Measurements from ENCODE around the gene DCAF7. TPM values are rescaled to one million over a fixed set of nuclear protein-coding genes. Genes with fewer than 3 reads are reported as not detected.

The DCAF7 gene
- total RNA-seq, 4 donors from 2014 or later = 24.9 to 45.2 (median 34.2) TPM

DNA sequence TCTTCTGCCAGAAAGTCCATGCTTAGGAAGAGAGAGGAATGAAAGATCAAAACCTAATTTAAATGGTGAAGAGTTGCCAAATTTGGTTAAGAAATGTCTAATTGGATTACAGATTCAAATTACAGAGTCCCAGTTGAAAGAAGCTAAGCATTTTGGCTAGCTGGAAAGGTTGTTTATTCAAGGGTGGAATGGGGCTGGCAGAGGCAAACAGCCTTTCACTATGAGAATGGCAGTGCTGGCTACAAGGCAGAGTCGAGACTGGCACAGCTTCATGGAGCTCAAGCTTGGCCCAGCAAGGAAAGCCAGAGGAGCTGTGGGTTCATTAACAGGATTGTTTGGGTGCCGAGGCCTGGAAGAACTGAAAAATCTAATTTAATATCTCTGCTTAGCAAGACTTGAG is 85.5 kb downstream of the DCAF7 start:
- Histone ChIP-seq H3K4me1 (peaks cover 45 to 79% (median 67%) of the 10 kb centered on the region in 4 donors), H3K9me3 (no peaks in the 10 kb centered on the region), H3K36me3 (peaks cover 0 to 72% (median 52%) of the 10 kb centered on the region in 4 donors), H3K27me3 (no peaks in the 10 kb centered on the region), H3K4me3 (no peak overlapping the region), H3K27ac (replicated peaks in 1 of 4) (peak overlapping the region; percentile 17 to 24 (median 21))
- DNase-seq (ENCODE audit: extremely low spot score) = no peak
- TF ChIP-seq CTCF (IDR thresholded peaks at IDR 0.05) = no peak
- no peak for TF ChIP-seq POLR2AphosphoS5 (IDR thresholded peaks at IDR 0.05)
- no peak for TF ChIP-seq POLR2A (IDR thresholded peaks at IDR 0.05; ENCODE audit: low read depth)
- TF ChIP-seq EP300 (IDR thresholded peaks at IDR 0.05) = no peak
- WGBS = 76% methylated on average over 2 of the region's 2 CpGs
- intact Hi-C loops (cut with DNase I) = no loop called here

DNA sequence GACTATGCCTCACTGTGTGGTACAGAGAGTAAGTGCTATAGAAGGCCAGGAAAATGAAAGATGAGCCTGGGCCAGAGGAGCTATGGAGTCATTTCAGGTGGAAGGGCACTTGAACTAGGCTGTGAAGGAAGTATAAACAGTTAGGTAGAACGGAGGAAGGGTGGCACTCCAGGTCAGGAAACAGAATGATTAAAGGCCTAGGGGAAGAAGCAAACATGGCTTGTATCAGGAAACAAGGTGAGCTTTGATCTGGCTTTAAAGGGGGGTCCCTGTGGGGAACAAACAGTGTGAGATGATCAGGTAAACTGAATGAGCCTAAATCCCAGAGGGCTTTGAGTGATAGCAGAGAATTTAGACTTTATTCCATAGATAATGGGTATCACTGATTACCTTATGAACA is 88.8 kb downstream of the DCAF7 start:
- WGBS = 33% methylated on average over 1 of the region's 1 CpG
- no peak for DNase-seq (ENCODE audit: extremely low spot score)
- H3K4me3 ChIP-seq = no peak overlapping the region
- no peaks in the 10 kb centered on the region for H3K9me3 ChIP-seq
- intact Hi-C loops (cut with DNase I) = no loop called here
- H3K27me3 ChIP-seq = no peaks in the 10 kb centered on the region
- no peak overlapping the region for H3K27ac ChIP-seq (replicated peaks in 1 of 4)
- peaks cover 29 to 63% (median 51%) of the 10 kb centered on the region in 4 donors for H3K4me1 ChIP-seq
- no peak for TF ChIP-seq POLR2A (IDR thresholded peaks at IDR 0.05; ENCODE audit: low read depth)
- no peak for TF ChIP-seq CTCF (IDR thresholded peaks at IDR 0.05)
- no peak for TF ChIP-seq POLR2AphosphoS5 (IDR thresholded peaks at IDR 0.05)
- no peak for TF ChIP-seq EP300 (IDR thresholded peaks at IDR 0.05)
- peaks cover 0 to 75% (median 42%) of the 10 kb centered on the region in 4 donors for H3K36me3 ChIP-seq

DNA sequence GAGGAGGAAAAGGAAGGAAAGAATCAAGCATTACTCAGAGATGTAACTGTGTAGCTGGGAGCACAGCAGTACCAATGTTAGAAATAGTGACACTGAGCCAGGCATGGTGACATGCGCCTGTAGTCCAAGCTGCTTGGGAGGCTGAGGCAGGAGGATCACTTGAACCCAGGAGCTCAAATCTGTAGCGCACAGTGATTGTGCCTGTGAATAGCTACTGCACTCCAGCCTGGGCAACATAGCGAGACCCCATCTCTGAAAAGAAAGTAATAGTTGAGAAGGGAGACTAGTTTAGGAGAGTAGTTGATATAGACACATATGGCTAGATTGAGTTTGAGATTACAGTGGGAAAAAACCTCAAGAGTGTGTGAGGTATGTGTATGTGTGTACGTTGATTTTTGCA is 89.8 kb downstream of the DCAF7 start:
- TF ChIP-seq EP300 (IDR thresholded peaks at IDR 0.05) (no peak), CTCF (IDR thresholded peaks at IDR 0.05) (no peak), POLR2A (IDR thresholded peaks at IDR 0.05; ENCODE audit: low read depth) (no peak), POLR2AphosphoS5 (IDR thresholded peaks at IDR 0.05) (no peak)
- no peak overlapping the region for H3K27ac ChIP-seq (replicated peaks in 1 of 4)
- no peaks in the 10 kb centered on the region for H3K9me3 ChIP-seq
- H3K4me3 ChIP-seq = no peak overlapping the region
- WGBS = 90% methylated on average over 4 of the region's 4 CpGs
- DNase-seq (ENCODE audit: extremely low spot score) = no peak
- peaks cover 0 to 74% (median 34%) of the 10 kb centered on the region in 4 donors for H3K36me3 ChIP-seq
- no peaks in the 10 kb centered on the region for H3K27me3 ChIP-seq
- H3K4me1 ChIP-seq = peaks cover 20 to 54% (median 45%) of the 10 kb centered on the region in 4 donors
- intact Hi-C loops (cut with DNase I) = no loop called here

GRCh38 chr17:63641692-63642448 is 91.6 kb downstream of the DCAF7 start:
- H3K36me3 ChIP-seq = peaks cover 5 to 74% (median 37%) of the 10 kb centered on the region in 4 donors
- H3K4me3 ChIP-seq = no peak overlapping the region
- 83% methylated on average over 4 of the region's 4 CpGs for WGBS
- DNase-seq (ENCODE audit: extremely low spot score) = no peak
- TF ChIP-seq CTCF (IDR thresholded peaks at IDR 0.05) (no peak), POLR2AphosphoS5 (IDR thresholded peaks at IDR 0.05) (peak in 1 of 2 donors; percentile 10)
- intact Hi-C loops (cut with DNase I) = no loop called here
- H3K4me1 ChIP-seq = peaks cover 20 to 40% (median 32%) of the 10 kb centered on the region in 4 donors
- no peak overlapping the region for H3K27ac ChIP-seq (replicated peaks in 1 of 4)
- H3K9me3 ChIP-seq = no peaks in the 10 kb centered on the region
- no peaks in the 10 kb centered on the region for H3K27me3 ChIP-seq

Small RNA genes lying within 50 kb of the gene (small RNA-seq; reads per million reads assigned to genes)
- gene RNU6-288P = 0 reads per million in 3 donors

Other genes starting within 250 kb of the DCAF7 start
- gene CYB561, start 104.2 kb upstream of the DCAF7 start, total RNA-seq = 10 to 100 TPM in 3 of 4 donors, 1 to 10 TPM in 1; 8.8 to 17.0 (median 13.2) TPM
- gene ACE, start 73.4 kb upstream of the DCAF7 start, total RNA-seq = 1 to 10 TPM; 2.5 to 9.6 (median 4.9) TPM
- not detected for gene KCNH6, start 27.1 kb upstream of the DCAF7 start, total RNA-seq
- 10 to 100 TPM in 3 of 4 donors, 1 to 10 TPM in 1; 9.4 to 35.0 (median 14.8) TPM for gene TACO1, start 50.4 kb downstream of the DCAF7 start, total RNA-seq
- gene MAP3K3, start 71.9 kb downstream of the DCAF7 start, total RNA-seq = 100 to 1,000 TPM in 1 of 4 donors, 10 to 100 TPM in 3; 67.7 to 132 (median 86.6) TPM
- gene LIMD2, start 149.6 kb downstream of the DCAF7 start, total RNA-seq = 10 to 100 TPM in 2 of 4 donors, 1 to 10 TPM in 2; 3.1 to 14.9 (median 8.0) TPM
- 10 to 100 TPM; 18.2 to 20.5 (median 20.1) TPM for gene STRADA, start 191.3 kb downstream of the DCAF7 start, total RNA-seq
- 10 to 100 TPM; 47.3 to 60.7 (median 56.2) TPM for gene CCDC47, start 223.1 kb downstream of the DCAF7 start, total RNA-seq
- gene DDX42, start 223.7 kb downstream of the DCAF7 start, total RNA-seq = 10 to 100 TPM; 80.4 to 93.9 (median 84.3) TPM